Neural crest cell (in vitro differentiated cells): ENCODE results near the gene MMEL1. TPM values are rescaled to one million over a fixed set of nuclear protein-coding genes. Genes with fewer than 3 reads are reported as not detected.
A peak's percentile ranks its signal among the peaks of the same experiment; 100 is the strongest.

ENCODE experiments used
- DNase-seq: peaks from one replicate; pipeline ENCODE4 v3.0.0; 2021; ENCODE audit warnings: low read depth, mixed read lengths, low spot score
- H3K27ac Mint-ChIP-seq: one replicate; pipeline ENCODE4 v1.8.0; 2021; ENCODE audit warnings: mild to moderate bottlenecking, mixed read lengths; ENCODE audit not compliant: unreplicated experiment
- H3K27me3 Mint-ChIP-seq: 2 replicates; pipeline ENCODE4 v1.8.0; 2021; ENCODE audit warnings: low read depth, mild to moderate bottlenecking, mixed read lengths
- H3K36me3 Mint-ChIP-seq: 2 replicates; pipeline ENCODE4 v1.8.0; 2021; ENCODE audit warnings: low read depth, mild to moderate bottlenecking, mixed read lengths
- H3K4me1 Mint-ChIP-seq: 2 replicates; pipeline ENCODE4 v1.8.0; 2021; ENCODE audit warnings: mixed read lengths
- H3K4me3 Mint-ChIP-seq: one replicate; pipeline ENCODE4 v1.8.0; 2021; ENCODE audit warnings: mild to moderate bottlenecking, mixed read lengths
- H3K9me3 Mint-ChIP-seq: 2 replicates; pipeline ENCODE4 v1.8.0; 2021; ENCODE audit warnings: mixed read lengths
- total RNA-seq: library from RNA; stranded (reverse); gene quantifications from 2 replicates; pipeline ENCODE4 v1.2.1, GENCODE V29; 2021
- TF ChIP-seq, protein P1 (sequence below): fragments of 200-600 bp; sonication (generic); conservative IDR thresholded peaks from 2 replicates; pipeline ENCODE4 v1.5.0; 2021; ENCODE audit warnings: antibody characterized with exemption, mild to moderate bottlenecking

MMEL1 gene
- total RNA-seq, 1 donor from 2014 or later: 0.51 TPM

GRCh38 chr1:2561898-2562895 lies 70.6 kb downstream of the MMEL1 start:
- Mint-ChIP-seq H3K9me3 (no peaks in the 10 kb centered on the region), H3K36me3 (no peaks in the 10 kb centered on the region), H3K27ac (no peak overlapping the region), H3K4me3 (no peak overlapping the region), H3K4me1 (peaks cover 4% of the 10 kb centered on the region), H3K27me3 (no peaks in the 10 kb centered on the region)
- TF ChIP-seq, protein P1, sequence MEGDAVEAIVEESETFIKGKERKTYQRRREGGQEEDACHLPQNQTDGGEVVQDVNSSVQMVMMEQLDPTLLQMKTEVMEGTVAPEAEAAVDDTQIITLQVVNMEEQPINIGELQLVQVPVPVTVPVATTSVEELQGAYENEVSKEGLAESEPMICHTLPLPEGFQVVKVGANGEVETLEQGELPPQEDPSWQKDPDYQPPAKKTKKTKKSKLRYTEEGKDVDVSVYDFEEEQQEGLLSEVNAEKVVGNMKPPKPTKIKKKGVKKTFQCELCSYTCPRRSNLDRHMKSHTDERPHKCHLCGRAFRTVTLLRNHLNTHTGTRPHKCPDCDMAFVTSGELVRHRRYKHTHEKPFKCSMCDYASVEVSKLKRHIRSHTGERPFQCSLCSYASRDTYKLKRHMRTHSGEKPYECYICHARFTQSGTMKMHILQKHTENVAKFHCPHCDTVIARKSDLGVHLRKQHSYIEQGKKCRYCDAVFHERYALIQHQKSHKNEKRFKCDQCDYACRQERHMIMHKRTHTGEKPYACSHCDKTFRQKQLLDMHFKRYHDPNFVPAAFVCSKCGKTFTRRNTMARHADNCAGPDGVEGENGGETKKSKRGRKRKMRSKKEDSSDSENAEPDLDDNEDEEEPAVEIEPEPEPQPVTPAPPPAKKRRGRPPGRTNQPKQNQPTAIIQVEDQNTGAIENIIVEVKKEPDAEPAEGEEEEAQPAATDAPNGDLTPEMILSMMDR: peak; percentile 31
- DNase-seq: no peak

GRCh38 chr1:2561446-2561845 lies 71.4 kb downstream of the MMEL1 start:
- Mint-ChIP-seq H3K9me3 (no peaks in the 10 kb centered on the region), H3K4me3 (no peak overlapping the region), H3K27me3 (no peaks in the 10 kb centered on the region), H3K27ac (no peak overlapping the region), H3K4me1 (peaks cover 6% of the 10 kb centered on the region), H3K36me3 (no peaks in the 10 kb centered on the region)
- DNase-seq: no peak
- TF ChIP-seq, protein P1: no peak

DNA sequence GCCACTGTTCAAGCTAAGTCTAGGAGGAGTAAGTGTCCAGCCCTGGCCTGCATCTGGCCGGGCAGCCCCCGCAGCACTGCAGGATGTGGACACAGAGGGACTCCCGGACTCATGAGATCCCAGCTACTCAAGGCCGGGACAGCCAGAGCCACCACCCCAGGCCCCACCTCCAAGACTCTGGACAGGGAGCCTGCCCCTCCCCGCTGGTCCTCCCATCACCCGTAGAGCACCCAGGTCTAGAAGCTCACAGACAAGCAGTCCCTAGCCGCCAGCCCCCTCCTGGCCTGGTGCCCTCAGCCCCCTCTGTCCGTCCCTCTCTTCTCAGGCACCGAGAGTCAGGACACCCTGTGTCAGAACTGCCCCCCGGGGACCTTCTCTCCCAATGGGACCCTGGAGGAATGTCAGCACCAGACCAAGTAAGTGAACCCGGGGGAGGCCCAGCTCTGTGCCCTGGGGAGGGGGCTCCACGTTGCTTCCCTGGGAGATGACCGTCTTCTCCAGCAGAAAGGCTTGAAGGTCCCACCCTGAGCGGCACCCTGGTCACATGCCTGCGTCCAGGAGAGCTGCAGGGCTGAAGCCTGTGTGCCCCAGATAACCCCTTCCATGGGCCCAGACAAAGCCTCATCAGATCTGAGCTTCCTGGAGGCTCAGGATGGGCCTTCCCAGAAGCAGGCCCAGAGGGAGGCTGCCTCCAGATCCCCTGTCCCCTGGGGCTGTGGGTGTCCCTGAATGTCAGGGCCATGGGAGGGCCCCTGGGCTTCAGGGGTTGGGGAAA lies 72.3 kb downstream of the MMEL1 start:
- TF ChIP-seq, protein P1: no peak
- Mint-ChIP-seq H3K27ac (no peak overlapping the region), H3K27me3 (no peaks in the 10 kb centered on the region), H3K36me3 (no peaks in the 10 kb centered on the region), H3K4me1 (peaks cover 8% of the 10 kb centered on the region), H3K9me3 (no peaks in the 10 kb centered on the region), H3K4me3 (no peak overlapping the region)
- no peak for DNase-seq

DNA sequence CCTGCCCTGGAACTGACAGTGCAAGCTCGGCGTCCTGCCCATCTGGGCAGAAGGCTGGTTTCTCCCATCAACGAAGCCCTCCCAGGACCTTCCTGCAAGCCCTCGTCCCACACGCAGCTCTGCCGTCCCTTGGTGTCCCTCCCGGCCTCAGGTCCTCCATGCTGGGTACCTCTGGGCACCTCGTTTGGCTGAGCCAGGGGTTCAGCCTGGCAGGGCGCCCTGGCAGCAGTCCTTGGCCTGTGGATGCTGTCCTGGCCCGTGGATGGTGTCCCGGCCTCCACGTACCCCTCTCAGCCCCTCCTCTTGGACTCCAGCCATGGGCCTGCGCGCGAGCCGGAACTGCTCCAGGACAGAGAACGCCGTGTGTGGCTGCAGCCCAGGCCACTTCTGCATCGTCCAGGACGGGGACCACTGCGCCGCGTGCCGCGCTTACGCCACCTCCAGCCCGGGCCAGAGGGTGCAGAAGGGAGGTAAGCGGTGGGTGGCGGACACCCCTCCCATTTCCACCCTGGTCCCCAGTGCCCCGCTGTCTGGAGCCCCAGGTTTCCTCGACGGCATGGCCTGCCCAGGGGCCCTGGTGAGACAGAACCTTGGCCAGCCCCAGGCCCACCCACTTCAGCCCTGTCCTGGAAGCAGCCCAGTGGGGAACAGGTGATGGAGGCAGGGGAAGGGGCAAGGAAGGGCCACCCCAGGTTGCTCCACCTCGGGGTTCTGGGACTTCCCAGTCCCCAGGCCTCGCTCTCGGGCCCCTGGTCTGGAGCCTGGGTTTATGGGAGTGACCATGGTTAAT lies 73.1 kb downstream of the MMEL1 start:
- no peak for DNase-seq
- Mint-ChIP-seq H3K36me3 (no peaks in the 10 kb centered on the region), H3K9me3 (no peaks in the 10 kb centered on the region), H3K27ac (no peak overlapping the region), H3K4me3 (no peak overlapping the region), H3K4me1 (peaks cover 8% of the 10 kb centered on the region), H3K27me3 (no peaks in the 10 kb centered on the region)
- TF ChIP-seq, protein P1: no peak

- Mint-ChIP-seq H3K4me1 (peaks cover 8% of the 10 kb centered on the region), H3K9me3 (no peaks in the 10 kb centered on the region), H3K4me3 (no peak overlapping the region), H3K27ac (no peak overlapping the region), H3K27me3 (no peaks in the 10 kb centered on the region), H3K36me3 (no peaks in the 10 kb centered on the region)
- no peak for DNase-seq
- TF ChIP-seq, protein P1: no peak
Observed at GRCh38 chr1:2558861-2559260, 74.0 kb downstream of the MMEL1 start.
